ENCODE results near the gene CLCN5.

CLCN5 gene

GRCh38 chrX:50081282-50081889 is 159.0 kb downstream of the CLCN5 start:
- DNase-seq (ENCODE audit: low read depth in 2 of 2): no peak

- DNase-seq (ENCODE audit: low read depth in 2 of 2): no peak
These were observed 160.3 kb downstream of the CLCN5 start for GRCh38 chrX:50082741-50083140.

- DNase-seq (ENCODE audit: low read depth in 2 of 2): no peak
These were observed 166.2 kb downstream of the CLCN5 start for GRCh38 chrX:50088645-50089044.

GRCh38 chrX:50093625-50094024 is 171.2 kb downstream of the CLCN5 start:
- DNase-seq (ENCODE audit: low read depth in 2 of 2): no peak

GRCh38 chrX:50097071-50097470 is 174.7 kb downstream of the CLCN5 start:
- DNase-seq (ENCODE audit: low read depth in 2 of 2): no peak

- no peak for DNase-seq (ENCODE audit: low read depth in 2 of 2)
These were observed 175.8 kb downstream of the CLCN5 start for GRCh38 chrX:50098241-50098640.

GRCh38 chrX:50098749-50099148 is 176.4 kb downstream of the CLCN5 start:
- DNase-seq (ENCODE audit: low read depth in 2 of 2): no peak

- no peak for DNase-seq (ENCODE audit: low read depth in 2 of 2)
These were observed 176.9 kb downstream of the CLCN5 start for GRCh38 chrX:50099331-50099730.

GRCh38 chrX:50100188-50100587 is 177.8 kb downstream of the CLCN5 start:
- no peak for DNase-seq (ENCODE audit: low read depth in 2 of 2)

- no peak for DNase-seq (ENCODE audit: low read depth in 2 of 2)
These were observed 180.8 kb downstream of the CLCN5 start for GRCh38 chrX:50103176-50103575.

GRCh38 chrX:50103866-50104566 is 181.6 kb downstream of the CLCN5 start:
- no peak for DNase-seq (ENCODE audit: low read depth in 2 of 2)

GRCh38 chrX:50106051-50106675 is 183.8 kb downstream of the CLCN5 start:
- DNase-seq (ENCODE audit: low read depth in 2 of 2): no peak

- DNase-seq (ENCODE audit: low read depth in 2 of 2): no peak
These were observed 185.1 kb downstream of the CLCN5 start for GRCh38 chrX:50107470-50107869.

- DNase-seq (ENCODE audit: low read depth in 2 of 2): no peak
These were observed 185.9 kb downstream of the CLCN5 start for GRCh38 chrX:50108264-50108663.

- no peak for DNase-seq (ENCODE audit: low read depth in 2 of 2)
These were observed 189.3 kb downstream of the CLCN5 start for GRCh38 chrX:50111742-50112141.

GRCh38 chrX:50114113-50114512 is 191.7 kb downstream of the CLCN5 start:
- DNase-seq (ENCODE audit: low read depth in 2 of 2): no peak

GRCh38 chrX:50115973-50116372 is 193.6 kb downstream of the CLCN5 start:
- DNase-seq (ENCODE audit: low read depth in 2 of 2): no peak

- no peak for DNase-seq (ENCODE audit: low read depth in 2 of 2)
These were observed 195.1 kb downstream of the CLCN5 start for GRCh38 chrX:50117476-50117875.

- DNase-seq (ENCODE audit: low read depth in 2 of 2): no peak
These were observed 203.1 kb downstream of the CLCN5 start for GRCh38 chrX:50125480-50125879.

GRCh38 chrX:50147972-50148371 is 225.6 kb downstream of the CLCN5 start:
- no peak for DNase-seq (ENCODE audit: low read depth in 2 of 2)
